Mucosa of rectum (tissue), 2 donors: ENCODE data around the gene CLCN4.

Experiments
- H3K27ac ChIP-seq, 2 donors: one replicate each; pipeline ENCODE4 v1.7.0; 2013; ENCODE audit warnings: inconsistent platforms in 2 of 2, low read depth in 2 of 2, low read length in 2 of 2
- H3K27me3 ChIP-seq, 2 donors: one replicate each; pipeline ENCODE4 v1.7.0; 2013; ENCODE audit warnings: low read length in 2 of 2; ENCODE audit not compliant: control insufficient read depth in 2 of 2, insufficient read depth in 2 of 2
- H3K36me3 ChIP-seq, 2 donors: one replicate each; pipeline ENCODE4 v1.7.0; 2013; ENCODE audit warnings: low read length in 2 of 2; ENCODE audit not compliant: control insufficient read depth in 2 of 2, insufficient read depth in 2 of 2
- H3K4me1 ChIP-seq, 2 donors: one replicate each; pipeline ENCODE4 v1.7.0; 2013; ENCODE audit warnings: low read length in 2 of 2, mild to moderate bottlenecking in 1 of 2; ENCODE audit not compliant: control insufficient read depth in 2 of 2, insufficient read depth in 2 of 2
- H3K4me3 ChIP-seq, 2 donors: one replicate each; pipeline ENCODE4 v1.7.0; 2013; ENCODE audit warnings: low read length in 2 of 2
- H3K9ac ChIP-seq, 2 donors: one replicate each; pipeline ENCODE4 v1.7.0; 2013; ENCODE audit warnings: low read length in 2 of 2, low read depth in 1 of 2, mild to moderate bottlenecking in 1 of 2
- H3K9me3 ChIP-seq, 2 donors: one replicate each; pipeline ENCODE4 v1.7.0; 2013; ENCODE audit warnings: low read length in 2 of 2; ENCODE audit not compliant: control insufficient read depth in 2 of 2
- donor health status: healthy.
- donor health status: Normal muscosa, but diverticular disease.

The CLCN4 gene

DNA sequence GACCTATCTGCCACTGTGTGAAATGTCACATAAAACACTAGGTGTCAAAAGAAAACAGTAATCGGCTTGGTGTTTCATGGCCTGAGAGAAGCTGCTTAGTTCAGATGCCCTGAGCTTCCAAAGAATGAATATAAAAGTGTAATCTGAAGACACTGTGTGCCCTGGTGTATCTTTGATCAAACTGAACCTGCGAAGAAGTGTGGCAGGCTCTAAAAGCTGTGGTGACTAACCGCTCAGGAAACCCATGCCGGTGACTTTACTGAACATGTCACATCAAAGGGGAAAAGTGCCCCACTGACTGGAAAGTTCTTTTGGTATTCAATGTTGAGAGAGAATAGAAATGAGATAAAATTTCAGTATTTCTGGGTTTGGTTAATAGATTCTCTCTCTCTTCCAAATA, 89.1 kb downstream of the CLCN4 start:
- H3K36me3 ChIP-seq, result no peaks in the 10 kb centered on the region
- H3K27ac ChIP-seq, result no peak overlapping the region
- no peak overlapping the region for H3K9ac ChIP-seq
- no peaks in the 10 kb centered on the region for H3K4me1 ChIP-seq
- H3K27me3 ChIP-seq, result no peaks in the 10 kb centered on the region
- H3K9me3 ChIP-seq, result peaks cover 0 to 2% of the 10 kb centered on the region in 2 donors
- H3K4me3 ChIP-seq, result no peak overlapping the region

GRCh38 chrX:10246297-10246696, 89.5 kb downstream of the CLCN4 start:
- Histone ChIP-seq H3K9me3 (peaks cover 0 to 2% of the 10 kb centered on the region in 2 donors), H3K27ac (no peak overlapping the region)

DNA sequence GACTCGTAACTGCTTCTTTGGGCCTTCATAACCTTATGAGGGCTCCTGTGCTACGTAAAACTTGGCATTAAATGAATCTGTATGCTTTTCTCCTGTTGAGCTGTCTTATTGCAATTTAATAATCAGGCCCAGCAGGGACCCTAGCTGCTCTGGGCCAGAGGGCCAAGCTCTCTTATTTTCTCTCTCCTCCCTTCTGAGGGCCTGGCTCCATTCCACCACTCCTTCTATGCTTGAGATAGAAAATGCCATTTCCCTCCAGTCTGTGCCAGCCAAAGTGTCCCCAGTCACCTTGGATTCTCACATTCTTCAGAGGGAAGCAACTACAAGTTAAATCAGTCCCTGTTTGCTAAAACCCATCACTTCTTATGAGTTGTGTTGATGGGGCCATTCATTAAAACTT, 90.1 kb downstream of the CLCN4 start:
- H3K9me3 ChIP-seq, result peaks cover 0 to 2% of the 10 kb centered on the region in 2 donors
- H3K36me3 ChIP-seq, result no peaks in the 10 kb centered on the region
- H3K27me3 ChIP-seq, result no peaks in the 10 kb centered on the region
- H3K4me1 ChIP-seq, result no peaks in the 10 kb centered on the region
- H3K9ac ChIP-seq, result no peak overlapping the region
- no peak overlapping the region for H3K4me3 ChIP-seq
- no peak overlapping the region for H3K27ac ChIP-seq

More at GRCh38 chrX:10246297-10246696, 89.5 kb downstream of the CLCN4 start:
- no peaks in the 10 kb centered on the region for H3K4me1 ChIP-seq
- H3K36me3 ChIP-seq, result no peaks in the 10 kb centered on the region
- no peaks in the 10 kb centered on the region for H3K27me3 ChIP-seq
- H3K9ac ChIP-seq, result no peak overlapping the region
- H3K4me3 ChIP-seq, result no peak overlapping the region

DNA sequence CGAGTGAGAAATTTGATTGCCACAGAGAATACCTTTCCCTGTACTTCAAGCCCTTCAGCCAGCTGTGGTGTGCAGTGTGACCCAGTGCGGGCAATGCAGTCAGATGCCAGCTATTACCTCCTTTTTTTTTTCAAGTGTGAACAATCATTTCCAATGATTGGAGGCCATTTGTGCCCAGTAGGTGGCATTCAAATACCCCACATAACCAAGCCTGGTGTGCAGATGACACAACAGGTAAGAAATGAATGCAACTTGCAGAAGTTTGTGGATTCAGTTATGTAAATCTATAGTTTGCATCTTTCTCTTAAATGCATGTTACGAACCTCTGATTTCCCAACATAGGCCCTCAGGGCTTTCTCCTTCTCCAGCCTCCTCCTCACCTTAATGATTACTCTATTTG, 98.0 kb downstream of the CLCN4 start:
- Histone ChIP-seq H3K4me3 (no peak overlapping the region), H3K9ac (no peak overlapping the region)

GRCh38 chrX:10259716-10260115, 102.9 kb downstream of the CLCN4 start:
- no peaks in the 10 kb centered on the region for H3K9me3 ChIP-seq
- no peak overlapping the region for H3K27ac ChIP-seq
- H3K4me1 ChIP-seq, result no peaks in the 10 kb centered on the region
- H3K27me3 ChIP-seq, result no peaks in the 10 kb centered on the region
- no peaks in the 10 kb centered on the region for H3K36me3 ChIP-seq
- no peak overlapping the region for H3K4me3 ChIP-seq
- H3K9ac ChIP-seq, result no peak overlapping the region

More for the DNA sequence above, 98.0 kb downstream of the CLCN4 start:
- H3K9me3 ChIP-seq, result no peaks in the 10 kb centered on the region
- no peaks in the 10 kb centered on the region for H3K36me3 ChIP-seq
- H3K27me3 ChIP-seq, result no peaks in the 10 kb centered on the region
- no peaks in the 10 kb centered on the region for H3K4me1 ChIP-seq
- no peak overlapping the region for H3K27ac ChIP-seq

GRCh38 chrX:10265775-10266174, 109.0 kb downstream of the CLCN4 start:
- Histone ChIP-seq H3K27me3 (no peaks in the 10 kb centered on the region), H3K4me3 (no peak overlapping the region), H3K27ac (no peak overlapping the region), H3K4me1 (no peaks in the 10 kb centered on the region), H3K36me3 (no peaks in the 10 kb centered on the region), H3K9ac (no peak overlapping the region), H3K9me3 (no peaks in the 10 kb centered on the region)

DNA sequence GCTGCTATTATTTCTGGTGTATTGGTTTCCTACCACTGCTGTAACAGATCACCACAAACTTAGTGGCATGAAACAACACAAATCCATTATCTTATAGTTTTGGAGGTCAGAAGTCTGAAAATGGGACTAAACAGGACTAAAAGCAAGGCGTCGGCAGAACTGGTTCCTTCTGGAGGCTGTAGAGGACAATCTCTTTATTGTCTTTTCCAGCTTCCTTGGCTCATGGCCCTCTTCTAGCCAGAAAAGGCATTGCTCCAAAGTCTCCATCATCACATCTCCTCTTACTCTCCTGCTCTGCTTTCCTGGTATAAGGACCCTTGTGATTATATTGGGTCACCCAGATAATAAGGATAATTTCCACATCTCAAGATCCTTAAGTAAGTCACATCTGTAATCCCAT, 121.9 kb downstream of the CLCN4 start:
- Histone ChIP-seq H3K4me1 (no peaks in the 10 kb centered on the region), H3K9me3 (no peaks in the 10 kb centered on the region), H3K27me3 (peaks cover 3 to 5% of the 10 kb centered on the region in 2 donors), H3K9ac (no peak overlapping the region), H3K4me3 (no peak overlapping the region), H3K36me3 (no peaks in the 10 kb centered on the region), H3K27ac (no peak overlapping the region)

DNA sequence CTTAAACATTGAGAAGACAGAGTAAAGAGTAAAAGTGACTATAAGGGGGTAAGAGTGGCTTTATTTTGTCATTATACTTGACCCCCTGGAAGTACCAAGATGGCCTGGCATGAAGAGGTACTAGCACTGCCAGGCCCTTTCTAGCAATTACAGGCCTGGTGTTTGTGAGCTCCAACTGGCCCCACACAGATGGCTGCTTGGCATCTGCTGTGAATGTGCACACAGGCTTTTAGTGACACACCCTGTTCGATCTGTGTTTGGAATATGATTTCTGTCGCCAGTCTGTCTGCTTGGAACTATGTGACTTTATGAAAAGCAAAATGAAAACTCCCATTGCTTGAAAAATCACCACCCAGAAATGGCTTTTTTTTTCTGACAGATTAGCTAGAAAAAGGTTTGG, 123.3 kb downstream of the CLCN4 start:
- H3K36me3 ChIP-seq, result no peaks in the 10 kb centered on the region
- no peaks in the 10 kb centered on the region for H3K4me1 ChIP-seq
- no peak overlapping the region for H3K9ac ChIP-seq
- H3K27ac ChIP-seq, result no peak overlapping the region
- peaks cover 3 to 5% of the 10 kb centered on the region in 2 donors for H3K27me3 ChIP-seq
- H3K9me3 ChIP-seq, result no peaks in the 10 kb centered on the region
- no peak overlapping the region for H3K4me3 ChIP-seq

GRCh38 chrX:10282490-10282889, 125.7 kb downstream of the CLCN4 start:
- no peaks in the 10 kb centered on the region for H3K4me1 ChIP-seq
- no peak overlapping the region for H3K27ac ChIP-seq
- no peak overlapping the region for H3K9ac ChIP-seq
- H3K9me3 ChIP-seq, result no peaks in the 10 kb centered on the region
- H3K27me3 ChIP-seq, result peaks cover 3 to 4% of the 10 kb centered on the region in 2 donors
- H3K36me3 ChIP-seq, result no peaks in the 10 kb centered on the region
- no peak overlapping the region for H3K4me3 ChIP-seq

GRCh38 chrX:10286195-10286594, 129.4 kb downstream of the CLCN4 start:
- Histone ChIP-seq H3K36me3 (no peaks in the 10 kb centered on the region), H3K4me1 (no peaks in the 10 kb centered on the region), H3K9me3 (no peaks in the 10 kb centered on the region), H3K27ac (no peak overlapping the region), H3K4me3 (no peak overlapping the region), H3K27me3 (peaks cover 3 to 4% of the 10 kb centered on the region in 2 donors), H3K9ac (no peak overlapping the region)
